HUES64 (cell line): ENCODE data around the gene LIPE.

ENCODE experiments used
- H3K27ac ChIP-seq: 2 replicates; pipeline ENCODE4 v1.7.0; 2013; ENCODE audit warnings: low read depth, low read length, inconsistent platforms
- H3K27me3 ChIP-seq: 2 replicates; pipeline ENCODE4 v1.6.1; 2013; ENCODE audit warnings: mild to moderate bottlenecking, low read length; ENCODE audit not compliant: insufficient read depth
- H3K36me3 ChIP-seq: 2 replicates; pipeline ENCODE4 v1.6.1; 2013; ENCODE audit warnings: mild to moderate bottlenecking, low read length; ENCODE audit not compliant: insufficient read depth
- H3K4me1 ChIP-seq: 2 replicates; pipeline ENCODE4 v1.6.1; 2013; ENCODE audit warnings: mild to moderate bottlenecking, low read length, moderate library complexity; ENCODE audit not compliant: insufficient read depth
- H3K4me3 ChIP-seq: 2 replicates; pipeline ENCODE4 v1.5.1; 2013; ENCODE audit warnings: mild to moderate bottlenecking, low read length, moderate library complexity
- H3K9ac ChIP-seq: 2 replicates; pipeline ENCODE4 v1.6.1; 2013; ENCODE audit warnings: mild to moderate bottlenecking, low read depth, low read length
- H3K9me3 ChIP-seq: 2 replicates; pipeline ENCODE4 v1.6.1; 2013; ENCODE audit warnings: low read depth, low read length; ENCODE audit not compliant: insufficient read depth
- WGBS: fragments of 150-250, 120-280 bp; methylation state at CpG from one replicate; pipeline ENCODE4 v1.1.7; 2013; ENCODE audit warnings: missing lambda C conversion rate; 5-methylcytosine and 5-hydroxymethylcytosine counted together

LIPE gene

GRCh38 chr19:42363614-42364346 is 63.4 kb downstream of the LIPE start:
- H3K4me3 ChIP-seq = no peak overlapping the region
- no peaks in the 10 kb centered on the region for H3K9me3 ChIP-seq
- 93% methylated on average over 17 of the region's 17 CpGs for WGBS
- H3K27me3 ChIP-seq = no peaks in the 10 kb centered on the region
- peaks cover 14% of the 10 kb centered on the region for H3K36me3 ChIP-seq
- no peak overlapping the region for H3K9ac ChIP-seq
- H3K4me1 ChIP-seq = no peaks in the 10 kb centered on the region
- no peak overlapping the region for H3K27ac ChIP-seq

GRCh38 chr19:42362891-42363440 is 64.2 kb downstream of the LIPE start:
- H3K9ac ChIP-seq = no peak overlapping the region
- H3K27ac ChIP-seq = no peak overlapping the region
- peaks cover 14% of the 10 kb centered on the region for H3K36me3 ChIP-seq
- H3K4me1 ChIP-seq = no peaks in the 10 kb centered on the region
- H3K27me3 ChIP-seq = no peaks in the 10 kb centered on the region
- no peaks in the 10 kb centered on the region for H3K9me3 ChIP-seq
- 89% methylated on average over 13 of the region's 13 CpGs for WGBS
- no peak overlapping the region for H3K4me3 ChIP-seq

DNA sequence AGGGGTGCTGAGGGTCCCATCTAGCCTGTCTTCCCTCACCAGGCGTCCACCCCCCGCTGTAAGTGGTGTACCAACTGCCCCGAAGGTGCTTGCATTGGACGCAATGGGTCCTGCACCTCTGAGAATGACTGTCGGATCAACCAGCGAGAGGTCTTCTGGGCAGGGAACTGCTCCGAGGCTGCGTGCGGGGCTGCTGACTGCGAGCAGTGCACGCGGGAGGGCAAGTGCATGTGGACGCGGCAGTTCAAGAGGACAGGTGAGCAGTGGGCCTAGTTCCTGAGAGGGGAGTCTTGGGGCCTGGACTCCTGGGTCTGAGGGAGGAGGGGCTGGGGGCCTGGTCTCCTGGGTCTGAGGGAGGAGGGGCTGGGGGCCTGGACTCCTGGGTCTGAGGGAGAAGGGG is 64.8 kb downstream of the LIPE start:
- Histone ChIP-seq H3K9me3 (no peaks in the 10 kb centered on the region), H3K4me3 (no peak overlapping the region), H3K27ac (no peak overlapping the region), H3K4me1 (no peaks in the 10 kb centered on the region), H3K27me3 (no peaks in the 10 kb centered on the region), H3K9ac (no peak overlapping the region), H3K36me3 (peaks cover 16% of the 10 kb centered on the region)
- WGBS = 95% methylated on average over 14 of the region's 14 CpGs

GRCh38 chr19:42361545-42361910 is 65.7 kb downstream of the LIPE start:
- Histone ChIP-seq H3K36me3 (peaks cover 23% of the 10 kb centered on the region), H3K4me3 (no peak overlapping the region), H3K27ac (no peak overlapping the region), H3K9me3 (no peaks in the 10 kb centered on the region), H3K4me1 (no peaks in the 10 kb centered on the region), H3K9ac (no peak overlapping the region), H3K27me3 (no peaks in the 10 kb centered on the region)
- WGBS = 93% methylated on average over 7 of the region's 7 CpGs

- 86% methylated on average over 16 of the region's 16 CpGs for WGBS
- no peaks in the 10 kb centered on the region for H3K4me1 ChIP-seq
- no peaks in the 10 kb centered on the region for H3K9me3 ChIP-seq
- peaks cover 29% of the 10 kb centered on the region for H3K36me3 ChIP-seq
- H3K9ac ChIP-seq = no peak overlapping the region
- no peak overlapping the region for H3K27ac ChIP-seq
- H3K4me3 ChIP-seq = no peak overlapping the region
- no peaks in the 10 kb centered on the region for H3K27me3 ChIP-seq
Measured at GRCh38 chr19:42360787-42361544, 66.2 kb downstream of the LIPE start.

GRCh38 chr19:42357290-42357689 is 69.9 kb downstream of the LIPE start:
- Histone ChIP-seq H3K36me3 (peaks cover 31% of the 10 kb centered on the region), H3K4me1 (no peaks in the 10 kb centered on the region)
- 96% methylated on average over 12 of the region's 12 CpGs for WGBS

GRCh38 chr19:42356686-42357085 is 70.5 kb downstream of the LIPE start:
- no peak overlapping the region for H3K4me3 ChIP-seq
- H3K9ac ChIP-seq = no peak overlapping the region
- H3K4me1 ChIP-seq = no peaks in the 10 kb centered on the region
- peaks cover 31% of the 10 kb centered on the region for H3K36me3 ChIP-seq
- no peaks in the 10 kb centered on the region for H3K9me3 ChIP-seq
- no peaks in the 10 kb centered on the region for H3K27me3 ChIP-seq
- H3K27ac ChIP-seq = no peak overlapping the region
- WGBS = 97% methylated on average over 15 of the region's 15 CpGs

More at GRCh38 chr19:42357290-42357689, 69.9 kb downstream of the LIPE start:
- Histone ChIP-seq H3K4me3 (no peak overlapping the region), H3K27me3 (no peaks in the 10 kb centered on the region), H3K27ac (no peak overlapping the region), H3K9ac (no peak overlapping the region), H3K9me3 (no peaks in the 10 kb centered on the region)

- H3K4me1 ChIP-seq = no peaks in the 10 kb centered on the region
- H3K27ac ChIP-seq = no peak overlapping the region
- H3K27me3 ChIP-seq = no peaks in the 10 kb centered on the region
- WGBS = 96% methylated on average over 12 of the region's 12 CpGs
- no peaks in the 10 kb centered on the region for H3K9me3 ChIP-seq
- peaks cover 31% of the 10 kb centered on the region for H3K36me3 ChIP-seq
- H3K9ac ChIP-seq = no peak overlapping the region
- H3K4me3 ChIP-seq = no peak overlapping the region
Measured at GRCh38 chr19:42355896-42356295, 71.3 kb downstream of the LIPE start.

GRCh38 chr19:42353341-42354015 is 73.7 kb downstream of the LIPE start:
- peaks cover 26% of the 10 kb centered on the region for H3K36me3 ChIP-seq
- H3K4me3 ChIP-seq = no peak overlapping the region
- H3K9me3 ChIP-seq = no peaks in the 10 kb centered on the region
- H3K27me3 ChIP-seq = no peaks in the 10 kb centered on the region
- no peak overlapping the region for H3K9ac ChIP-seq
- no peaks in the 10 kb centered on the region for H3K4me1 ChIP-seq
- H3K27ac ChIP-seq = no peak overlapping the region
- WGBS = 95% methylated on average over 29 of the region's 29 CpGs

DNA sequence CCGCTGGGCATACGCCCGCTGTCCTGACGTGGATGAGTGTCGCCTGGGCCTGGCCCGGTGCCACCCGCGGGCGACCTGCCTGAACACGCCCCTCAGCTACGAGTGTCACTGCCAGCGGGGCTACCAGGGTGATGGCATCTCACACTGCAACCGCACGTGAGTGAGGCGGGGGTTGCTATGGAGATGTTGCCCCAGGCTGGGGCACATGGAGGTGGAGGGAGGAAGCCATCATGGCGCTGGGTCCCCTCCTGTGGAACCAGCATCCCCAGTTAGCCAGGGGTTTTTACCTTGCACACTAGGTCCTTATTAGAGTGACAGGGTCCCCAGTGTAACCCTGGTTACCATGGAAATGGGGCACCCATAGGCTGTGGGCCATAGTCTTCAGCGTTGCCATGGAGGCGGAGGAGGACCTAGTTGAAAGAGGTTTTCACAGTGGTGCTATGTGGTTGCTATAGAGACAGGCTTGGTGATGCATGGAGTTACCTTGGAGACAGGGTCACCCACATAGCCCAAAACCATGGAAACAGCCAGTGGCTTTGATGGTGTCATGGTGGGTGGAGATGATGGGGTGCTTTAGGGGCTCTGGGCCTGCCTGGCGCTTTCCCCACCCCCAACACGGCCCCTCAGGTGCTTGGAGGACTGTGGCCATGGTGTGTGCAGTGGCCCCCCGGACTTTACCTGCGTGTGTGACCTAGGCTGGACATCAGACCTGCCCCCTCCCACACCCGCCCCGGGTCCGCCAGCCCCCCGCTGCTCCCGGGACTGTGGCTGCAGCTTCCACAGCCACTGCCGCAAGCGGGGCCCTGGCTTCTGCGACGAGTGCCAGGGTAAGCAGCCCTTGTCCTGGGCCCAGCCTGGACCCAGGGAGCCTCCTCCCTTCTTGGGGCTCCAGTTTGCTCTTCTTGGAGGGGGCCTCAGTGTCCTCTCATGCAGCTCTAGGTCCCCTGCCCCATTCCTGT is 74.6 kb downstream of the LIPE start:
- 95% methylated on average over 31 of the region's 31 CpGs for WGBS
- Histone ChIP-seq H3K9ac (no peak overlapping the region), H3K27ac (no peak overlapping the region), H3K4me3 (no peak overlapping the region), H3K9me3 (no peaks in the 10 kb centered on the region), H3K36me3 (peaks cover 29% of the 10 kb centered on the region), H3K27me3 (no peaks in the 10 kb centered on the region), H3K4me1 (no peaks in the 10 kb centered on the region)
